Measurements from ENCODE around the gene PGR.

DNA sequence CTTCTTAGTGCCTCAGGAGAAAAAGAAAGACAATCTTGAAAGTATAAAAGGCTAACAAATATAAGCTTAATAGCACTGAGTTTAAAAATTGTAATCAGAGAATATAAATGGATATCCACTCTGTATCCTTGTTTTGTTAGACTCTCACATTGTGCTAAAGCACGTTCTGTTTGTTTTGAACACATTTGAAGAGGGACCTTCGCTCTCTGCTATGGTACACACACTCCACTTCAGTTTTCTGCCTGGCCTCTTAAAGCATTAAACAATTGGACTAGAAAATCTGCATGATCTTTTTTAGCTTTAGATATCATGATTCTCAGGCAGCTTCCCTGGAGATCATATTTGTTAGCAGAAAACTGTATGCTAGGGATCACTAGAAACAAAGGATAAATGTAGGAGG lies 40.3 kb upstream of the PGR start:
- TF ChIP-seq, protein P1, sequence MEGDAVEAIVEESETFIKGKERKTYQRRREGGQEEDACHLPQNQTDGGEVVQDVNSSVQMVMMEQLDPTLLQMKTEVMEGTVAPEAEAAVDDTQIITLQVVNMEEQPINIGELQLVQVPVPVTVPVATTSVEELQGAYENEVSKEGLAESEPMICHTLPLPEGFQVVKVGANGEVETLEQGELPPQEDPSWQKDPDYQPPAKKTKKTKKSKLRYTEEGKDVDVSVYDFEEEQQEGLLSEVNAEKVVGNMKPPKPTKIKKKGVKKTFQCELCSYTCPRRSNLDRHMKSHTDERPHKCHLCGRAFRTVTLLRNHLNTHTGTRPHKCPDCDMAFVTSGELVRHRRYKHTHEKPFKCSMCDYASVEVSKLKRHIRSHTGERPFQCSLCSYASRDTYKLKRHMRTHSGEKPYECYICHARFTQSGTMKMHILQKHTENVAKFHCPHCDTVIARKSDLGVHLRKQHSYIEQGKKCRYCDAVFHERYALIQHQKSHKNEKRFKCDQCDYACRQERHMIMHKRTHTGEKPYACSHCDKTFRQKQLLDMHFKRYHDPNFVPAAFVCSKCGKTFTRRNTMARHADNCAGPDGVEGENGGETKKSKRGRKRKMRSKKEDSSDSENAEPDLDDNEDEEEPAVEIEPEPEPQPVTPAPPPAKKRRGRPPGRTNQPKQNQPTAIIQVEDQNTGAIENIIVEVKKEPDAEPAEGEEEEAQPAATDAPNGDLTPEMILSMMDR (IDR thresholded peaks at IDR 0.05; ENCODE audit: low read depth, low read length): no peak
- no peak for TF ChIP-seq EZH2phosphoT487 (IDR thresholded peaks at IDR 0.05; ENCODE audit: low read depth)

All from OCI-LY3 (cell line).